Measurements from ENCODE around the gene MEOX2.

Gene MEOX2

GRCh38 chr7:15686295-15686956 is at the start of gene MEOX2:
MEOX2 (minus strand) TSS chr7:15686683; CDS start chr7:15686402, 281 bp downstream.
- no peak for DNase-seq

GRCh38 chr7:15729746-15730145 is 43.3 kb upstream of the MEOX2 start:
- DNase-seq, result no peak

GRCh38 chr7:15725051-15725450 is 38.6 kb upstream of the MEOX2 start:
- no peak for DNase-seq

GRCh38 chr7:15723841-15724240 is 37.4 kb upstream of the MEOX2 start:
- DNase-seq, result no peak

- DNase-seq, result peak; percentile 7
These were observed 34.5 kb upstream of the MEOX2 start for GRCh38 chr7:15720849-15721471.

- DNase-seq, result no peak
These were observed 32.8 kb upstream of the MEOX2 start for GRCh38 chr7:15719311-15719710.

- DNase-seq, result no peak
These were observed 29.0 kb upstream of the MEOX2 start for GRCh38 chr7:15715435-15715834.

GRCh38 chr7:15709978-15710377 is 23.5 kb upstream of the MEOX2 start:
- no peak for DNase-seq

- no peak for DNase-seq
These were observed 21.1 kb upstream of the MEOX2 start for GRCh38 chr7:15707570-15707969.

GRCh38 chr7:15703732-15704131 is 17.2 kb upstream of the MEOX2 start:
- DNase-seq, result no peak

GRCh38 chr7:15692501-15693020 is 6.1 kb upstream of the MEOX2 start:
- DNase-seq, result no peak

- DNase-seq, result no peak
These were observed 2.4 kb upstream of the MEOX2 start for GRCh38 chr7:15688911-15689310.

GRCh38 chr7:15688279-15688626 is 1.8 kb upstream of the MEOX2 start:
- DNase-seq, result no peak

- no peak for DNase-seq
These were observed 1.2 kb upstream of the MEOX2 start for GRCh38 chr7:15687546-15688278.

GRCh38 chr7:15686957-15687545 is 568 bp upstream of the MEOX2 start:
- DNase-seq, result no peak

GRCh38 chr7:15685358-15686294 is 857 bp downstream of the MEOX2 start:
- DNase-seq, result no peak

GRCh38 chr7:15684871-15685270 is 1.6 kb downstream of the MEOX2 start:
- no peak for DNase-seq

GRCh38 chr7:15684111-15684800 is 2.2 kb downstream of the MEOX2 start:
- no peak for DNase-seq

GRCh38 chr7:15682751-15683245 is 3.7 kb downstream of the MEOX2 start:
- DNase-seq, result no peak

- no peak for DNase-seq
These were observed 4.4 kb downstream of the MEOX2 start for GRCh38 chr7:15682111-15682510.

- no peak for DNase-seq
These were observed 4.9 kb downstream of the MEOX2 start for GRCh38 chr7:15681631-15682030.

- DNase-seq, result no peak
These were observed 5.3 kb downstream of the MEOX2 start for GRCh38 chr7:15681186-15681585.
